ENCODE results near the gene COQ8B.

DNA sequence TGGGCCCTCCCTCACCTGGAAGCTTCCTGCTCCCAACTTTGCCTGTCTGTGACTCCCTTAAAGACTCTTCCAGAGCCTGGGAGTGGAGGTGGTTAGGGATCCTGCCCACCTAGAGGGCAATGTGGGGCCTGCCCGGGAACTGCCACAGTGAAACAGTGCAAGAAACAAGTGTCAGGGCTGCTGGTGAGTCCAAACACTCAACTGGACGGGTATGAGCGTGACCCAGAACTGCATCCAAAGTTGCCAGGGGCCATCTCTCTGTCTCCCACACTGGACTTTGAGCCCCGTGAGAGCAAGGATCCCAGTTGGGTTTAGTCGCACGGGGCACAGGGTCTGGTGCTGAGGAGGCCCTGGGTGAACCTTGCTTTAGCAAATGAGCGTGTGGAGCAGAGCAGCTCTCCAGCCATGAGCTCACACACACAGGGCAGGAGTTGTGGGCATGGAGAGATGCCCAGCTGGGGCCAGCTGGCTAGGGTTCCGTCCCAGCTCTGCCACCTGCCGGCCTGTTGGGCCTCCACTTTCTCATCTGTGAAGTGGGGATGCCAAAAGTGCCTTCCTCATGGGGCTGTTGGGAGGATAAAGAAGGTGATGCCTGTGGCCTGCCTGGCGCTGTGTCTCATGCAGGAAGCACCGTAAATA, 23.4 kb downstream of the COQ8B start:
- TF ChIP-seq ZNF274 (IDR thresholded peaks at IDR 0.05; ENCODE audit: low read depth, low read length) (no peak), YY1 (IDR thresholded peaks at IDR 0.05; ENCODE audit: insufficient read depth, insufficient read length) (no peak)

Data from NT2/D1 (cell line).